Inferior parietal cortex (tissue), 1 donor: ENCODE data around the gene SGPP1.
"Not testable (repeated sequence)": the region's sequence is repeated elsewhere in the genome, so short reads cannot be mapped to it uniquely, and the experiment has no call there.

Source experiments
- DNase-seq: peaks from one replicate; pipeline ENCODE4 v3.0.0-alpha.2; 2016; ENCODE audit errors: extremely low spot score

The SGPP1 gene, protein sequence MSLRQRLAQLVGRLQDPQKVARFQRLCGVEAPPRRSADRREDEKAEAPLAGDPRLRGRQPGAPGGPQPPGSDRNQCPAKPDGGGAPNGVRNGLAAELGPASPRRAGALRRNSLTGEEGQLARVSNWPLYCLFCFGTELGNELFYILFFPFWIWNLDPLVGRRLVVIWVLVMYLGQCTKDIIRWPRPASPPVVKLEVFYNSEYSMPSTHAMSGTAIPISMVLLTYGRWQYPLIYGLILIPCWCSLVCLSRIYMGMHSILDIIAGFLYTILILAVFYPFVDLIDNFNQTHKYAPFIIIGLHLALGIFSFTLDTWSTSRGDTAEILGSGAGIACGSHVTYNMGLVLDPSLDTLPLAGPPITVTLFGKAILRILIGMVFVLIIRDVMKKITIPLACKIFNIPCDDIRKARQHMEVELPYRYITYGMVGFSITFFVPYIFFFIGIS

DNA sequence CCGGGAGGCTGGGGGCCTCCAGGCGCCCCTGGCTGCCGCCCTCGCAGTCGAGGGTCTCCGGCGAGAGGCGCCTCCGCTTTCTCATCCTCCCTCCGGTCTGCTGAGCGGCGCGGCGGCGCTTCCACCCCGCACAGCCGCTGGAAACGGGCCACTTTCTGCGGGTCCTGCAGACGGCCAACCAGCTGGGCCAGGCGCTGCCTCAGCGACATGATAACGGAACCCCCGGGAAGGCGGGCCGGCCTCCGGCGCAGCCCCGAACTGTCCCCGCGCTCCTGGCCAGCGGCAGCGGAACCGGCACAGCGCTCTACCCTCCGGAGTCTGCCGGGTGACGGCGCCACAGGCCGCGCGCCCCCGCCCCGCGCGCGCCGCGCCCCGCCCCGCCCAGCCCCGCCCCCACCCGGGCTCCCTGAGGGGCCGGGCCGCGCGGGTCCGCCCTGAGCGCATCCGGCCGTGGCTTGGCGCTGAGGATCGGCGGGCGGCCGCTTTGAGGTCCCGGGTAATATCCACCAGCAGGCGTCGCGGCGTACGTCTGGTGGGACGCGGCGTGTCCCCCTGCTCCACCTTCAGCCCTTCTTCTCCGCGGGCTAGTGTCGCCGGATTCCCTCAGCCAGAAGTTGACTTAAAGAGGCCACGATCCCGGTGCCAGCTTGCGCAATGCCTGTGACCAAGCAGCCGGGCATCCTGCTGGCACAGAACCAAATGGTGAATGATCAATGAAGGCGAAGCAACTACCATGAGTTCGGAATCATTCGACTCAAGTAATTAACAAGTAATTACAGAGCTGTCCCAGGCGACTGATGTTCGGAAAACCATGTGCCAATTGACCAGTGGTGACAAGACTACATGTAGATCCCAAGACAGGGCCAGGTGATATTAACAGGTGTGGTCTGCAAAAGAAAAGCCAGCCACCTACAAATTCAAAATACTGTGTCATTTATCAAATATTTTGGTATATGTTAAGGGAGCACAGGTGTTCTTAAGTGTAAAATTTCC is at the start of gene SGPP1:
Gene SGPP1 (minus strand): TSS at position 330 of the 993 bp plus-strand sequence. CDS start 121 bp downstream, at position 209.
- peak; percentile 40 for DNase-seq

DNA sequence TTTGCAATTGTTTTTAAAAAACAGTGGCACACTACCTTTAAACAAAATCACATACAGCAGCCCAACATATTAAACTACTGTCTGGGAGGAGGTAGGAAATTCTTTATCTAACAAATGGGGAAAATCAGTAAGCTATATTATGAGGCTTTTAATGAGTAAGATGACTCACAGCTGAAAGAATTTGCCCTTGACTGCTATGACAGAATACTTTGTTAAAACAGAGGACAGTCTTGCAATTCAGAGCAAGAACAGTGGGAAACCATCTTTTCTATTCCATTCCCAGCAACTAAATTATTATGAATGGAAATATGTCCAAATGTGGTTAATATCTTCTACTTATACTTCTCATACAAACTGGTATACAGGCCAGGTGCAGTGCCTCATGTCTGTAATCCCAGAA is 49.2 kb upstream of the SGPP1 start:
- DNase-seq = no peak

DNA sequence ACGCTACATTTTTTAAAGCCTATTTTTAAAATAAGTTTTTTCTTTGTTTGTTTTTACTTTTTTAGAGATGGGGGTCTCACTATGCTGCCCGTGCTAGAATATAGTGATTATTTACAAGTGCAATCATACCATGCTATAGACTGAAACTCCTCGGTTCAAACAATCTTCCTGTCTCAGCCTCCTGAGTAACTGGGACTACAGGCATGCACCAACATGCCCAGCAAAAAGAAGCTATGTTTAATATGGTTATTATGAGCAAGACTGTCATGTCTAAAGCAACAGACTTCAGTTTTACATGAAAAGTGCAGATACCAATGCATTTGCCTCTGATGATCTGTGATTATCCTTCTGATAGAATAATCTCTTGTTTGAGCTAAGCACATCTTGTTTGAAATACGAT is 45.6 kb upstream of the SGPP1 start:
- no peak for DNase-seq

GRCh38 chr14:63770187-63770807 is 42.4 kb upstream of the SGPP1 start:
- DNase-seq = peak; percentile 78

- no peak for DNase-seq
Observed at GRCh38 chr14:63766611-63767010, 38.7 kb upstream of the SGPP1 start.

- no peak for DNase-seq
Observed at GRCh38 chr14:63764620-63765139, 36.8 kb upstream of the SGPP1 start.

DNA sequence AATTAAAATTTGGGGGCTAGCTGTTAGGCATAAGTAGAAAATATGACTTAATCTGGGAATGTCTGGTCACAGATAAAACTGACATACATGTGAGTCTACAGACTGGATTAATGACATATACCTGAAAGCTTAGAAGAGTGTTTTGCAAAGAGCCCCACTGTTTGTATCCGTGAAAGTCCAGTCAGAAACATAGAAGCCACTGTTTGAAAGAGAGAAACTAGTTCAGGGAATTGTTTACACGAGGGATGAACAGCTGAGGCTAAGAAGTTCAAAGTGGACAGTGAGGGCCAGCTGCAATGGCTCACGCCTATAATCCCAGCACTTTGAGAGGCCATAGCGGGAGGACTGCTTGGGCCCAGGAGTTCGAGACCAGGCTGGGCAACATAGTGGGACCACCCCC is 36.2 kb upstream of the SGPP1 start:
- DNase-seq = no peak

GRCh38 chr14:63761351-63762117 is 33.7 kb upstream of the SGPP1 start:
- no peak for DNase-seq

- no peak for DNase-seq
Observed at GRCh38 chr14:63760014-63760413, 32.1 kb upstream of the SGPP1 start.

DNA sequence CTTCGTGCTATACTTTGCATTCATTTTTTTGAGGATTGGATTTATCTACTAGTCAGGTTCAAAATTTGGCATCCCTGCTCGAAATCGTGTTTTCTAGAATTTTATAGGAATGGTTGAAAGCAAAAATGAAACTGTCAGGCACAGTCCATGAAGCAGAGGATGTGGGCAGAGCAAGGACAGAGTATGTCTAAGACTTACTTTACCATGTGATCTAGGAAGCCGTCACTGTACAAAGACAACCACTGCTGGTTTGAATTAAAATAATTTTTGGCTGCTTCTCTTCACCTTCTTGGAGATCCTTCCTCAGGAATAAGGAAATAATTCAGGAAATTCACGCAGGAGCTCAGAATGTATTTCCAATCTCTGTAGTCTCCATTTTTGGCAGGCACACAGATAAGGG is 31.6 kb upstream of the SGPP1 start:
- DNase-seq = no peak

- DNase-seq = no peak
Observed at GRCh38 chr14:63757211-63757610, 29.3 kb upstream of the SGPP1 start.

GRCh38 chr14:63752449-63753169 is 24.7 kb upstream of the SGPP1 start:
- DNase-seq = no peak

GRCh38 chr14:63751076-63751475 is 23.2 kb upstream of the SGPP1 start:
- DNase-seq = not testable (repeated sequence)

DNA sequence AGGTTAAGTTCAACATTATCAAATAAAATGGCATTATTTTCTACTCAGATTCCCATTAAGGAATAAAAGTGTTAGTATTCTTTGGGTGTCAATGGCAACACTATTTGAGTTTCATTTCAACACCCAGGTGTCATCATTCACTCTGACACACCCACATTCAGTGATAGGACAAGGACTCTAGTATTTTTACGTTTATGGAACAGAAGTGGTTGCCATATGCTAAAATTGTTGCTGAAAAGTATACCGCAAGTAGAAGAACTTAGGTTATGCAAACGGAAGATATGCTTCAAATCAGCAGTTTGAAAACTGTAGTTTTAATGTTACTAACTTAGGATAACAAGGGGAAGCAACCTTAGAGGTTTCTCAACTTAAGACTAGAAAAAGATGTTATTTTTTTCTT is 20.0 kb upstream of the SGPP1 start:
- DNase-seq = no peak

GRCh38 chr14:63745858-63746425 is 18.1 kb upstream of the SGPP1 start:
- no peak for DNase-seq

GRCh38 chr14:63745272-63745671 is 17.4 kb upstream of the SGPP1 start:
- no peak for DNase-seq

- DNase-seq = no peak
Observed at GRCh38 chr14:63737582-63738006, 9.7 kb upstream of the SGPP1 start.

DNA sequence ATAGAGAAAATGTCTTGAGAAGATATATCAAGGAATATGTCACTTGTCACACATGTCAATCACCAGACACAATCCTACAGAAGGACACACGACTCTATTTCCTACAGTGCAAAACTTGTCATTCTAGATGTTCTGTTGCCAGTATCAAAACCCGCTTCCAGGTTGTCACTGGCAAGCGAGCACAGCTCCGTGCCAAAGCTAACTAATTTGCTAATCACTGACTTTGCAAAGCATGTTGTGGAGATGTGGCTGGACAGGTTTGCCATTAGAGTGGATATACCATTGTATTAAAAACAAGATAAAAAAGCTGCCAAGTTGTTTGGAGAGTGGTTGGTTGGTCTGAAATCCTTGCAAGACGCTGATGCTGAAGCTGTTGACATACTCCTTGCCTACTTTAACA is 7.9 kb upstream of the SGPP1 start:
- DNase-seq = no peak

- DNase-seq = no peak
Observed at GRCh38 chr14:63730659-63731058, 2.8 kb upstream of the SGPP1 start.

DNA sequence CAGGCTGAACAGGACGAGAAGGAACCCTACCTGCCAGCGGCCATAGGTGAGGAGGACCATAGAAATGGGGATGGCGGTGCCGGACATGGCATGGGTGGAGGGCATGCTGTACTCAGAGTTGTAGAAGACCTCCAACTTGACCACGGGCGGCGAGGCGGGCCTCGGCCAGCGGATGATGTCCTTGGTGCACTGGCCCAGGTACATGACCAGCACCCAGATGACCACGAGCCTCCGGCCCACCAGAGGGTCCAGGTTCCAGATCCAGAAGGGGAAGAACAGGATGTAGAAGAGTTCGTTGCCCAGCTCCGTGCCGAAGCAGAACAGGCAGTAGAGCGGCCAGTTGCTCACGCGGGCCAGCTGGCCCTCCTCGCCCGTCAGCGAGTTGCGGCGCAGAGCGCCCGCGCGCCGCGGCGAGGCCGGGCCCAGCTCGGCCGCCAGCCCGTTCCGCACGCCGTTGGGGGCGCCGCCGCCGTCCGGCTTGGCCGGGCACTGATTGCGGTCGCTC is 582 bp downstream of the SGPP1 start:
- DNase-seq = peak; percentile 38
